Mesenchymal stem cell (in vitro differentiated cells and primary cell): ENCODE data around the gene HIPK2.
A peak's percentile ranks its signal among the peaks of the same experiment; 100 is the strongest.

ENCODE experiments used
- DNase-seq: peaks from one replicate; pipeline ENCODE4 v3.0.0-alpha.2; 2013
- H2AFZ ChIP-seq: one replicate; pipeline ENCODE4 v1.6.1; 2013; ENCODE audit warnings: low read depth, mild to moderate bottlenecking, control low read depth, inconsistent platforms, low read length, moderate library complexity
- H2AK5ac ChIP-seq: 2 replicates; pipeline ENCODE4 v1.6.1; 2013; ENCODE audit warnings: low read length, moderate library complexity, mild to moderate bottlenecking, inconsistent platforms; ENCODE audit not compliant: severe bottlenecking
- H2BK120ac ChIP-seq: one replicate; pipeline ENCODE4 v1.6.1; 2013; ENCODE audit warnings: low read depth, mild to moderate bottlenecking, inconsistent platforms, low read length, moderate library complexity
- H2BK12ac ChIP-seq, 2 experiments: one replicate each; pipeline ENCODE4 v1.6.1; 2013; ENCODE audit warnings: inconsistent platforms in 2 of 2, low read length in 2 of 2, mild to moderate bottlenecking in 2 of 2, moderate library complexity in 2 of 2, control low read depth in 1 of 2
- H2BK15ac ChIP-seq: one replicate; pipeline ENCODE4 v1.6.1; 2013; ENCODE audit warnings: mild to moderate bottlenecking, low read depth, inconsistent platforms; ENCODE audit not compliant: poor library complexity, severe bottlenecking
- H2BK5ac ChIP-seq: 2 replicates; pipeline ENCODE4 v1.6.1; 2013; ENCODE audit warnings: low read depth, mild to moderate bottlenecking, low read length, control low read depth, inconsistent platforms; ENCODE audit not compliant: poor library complexity, severe bottlenecking
- H3K14ac ChIP-seq, 2 experiments: one replicate each; pipeline ENCODE4 v1.6.1; 2013; ENCODE audit warnings: inconsistent platforms in 2 of 2, low read length in 2 of 2, control low read depth in 1 of 2, mild to moderate bottlenecking in 1 of 2, moderate library complexity in 1 of 2
- H3K18ac ChIP-seq, 2 experiments: one replicate each; pipeline ENCODE4 v1.6.1; 2013; ENCODE audit warnings: inconsistent platforms in 2 of 2, low read length in 2 of 2, control low read depth in 1 of 2, low read depth in 1 of 2, mild to moderate bottlenecking in 1 of 2
- H3K23ac ChIP-seq, 2 experiments: one replicate each; pipeline ENCODE4 v1.6.1; 2013; ENCODE audit warnings: inconsistent platforms in 2 of 2, low read length in 2 of 2, mild to moderate bottlenecking in 2 of 2, moderate library complexity in 2 of 2, control low read depth in 1 of 2
- H3K27ac ChIP-seq: 2 replicates; pipeline ENCODE4 v1.5.1; 2013; ENCODE audit warnings: mild to moderate bottlenecking, moderate library complexity, low read length, control low read depth, inconsistent platforms; ENCODE audit not compliant: poor library complexity, severe bottlenecking
- H3K27me3 ChIP-seq, 2 experiments: 2 replicates each; pipeline versions ENCODE4 v1.6.1 to v1.7.0; 2013; ENCODE audit warnings: low read length in 2 of 2, mild to moderate bottlenecking in 2 of 2, moderate library complexity in 2 of 2, control low read depth in 1 of 2, inconsistent platforms in 1 of 2; ENCODE audit not compliant: control insufficient read depth in 1 of 2, insufficient read depth in 1 of 2
- H3K36me3 ChIP-seq, 2 experiments: 2 replicates each; pipeline versions ENCODE4 v1.6.1 to v1.7.0; 2013; ENCODE audit warnings: low read length in 2 of 2, control low read depth in 1 of 2, inconsistent platforms in 1 of 2, low read depth in 1 of 2, mild to moderate bottlenecking in 1 of 2; ENCODE audit not compliant: insufficient read depth in 2 of 2, control insufficient read depth in 1 of 2
- H3K4ac ChIP-seq, 2 experiments: one replicate each; pipeline ENCODE4 v1.6.1; 2013; ENCODE audit warnings: inconsistent platforms in 2 of 2, low read length in 2 of 2, mild to moderate bottlenecking in 2 of 2, moderate library complexity in 2 of 2, control low read depth in 1 of 2, low read depth in 1 of 2
- H3K4me1 ChIP-seq: 2 replicates; pipeline ENCODE4 v1.6.1; 2013; ENCODE audit warnings: low read depth, low read length, control low read depth; ENCODE audit not compliant: control insufficient read depth, insufficient read depth
- H3K4me2 ChIP-seq: 2 replicates; pipeline ENCODE4 v1.6.1; 2013; ENCODE audit warnings: low read length, mild to moderate bottlenecking, inconsistent platforms; ENCODE audit not compliant: poor library complexity, severe bottlenecking
- H3K4me3 ChIP-seq, 2 experiments: 2 replicates each; pipeline versions ENCODE4 v1.5.1 to v1.7.0; 2013; ENCODE audit warnings: low read length in 2 of 2, mild to moderate bottlenecking in 2 of 2, control low read depth in 1 of 2, low read depth in 1 of 2; ENCODE audit not compliant: insufficient read depth in 1 of 2
- H3K79me1 ChIP-seq: replicated peaks from 2 replicates; pipeline ENCODE4 v1.6.1; 2013; ENCODE audit warnings: mild to moderate bottlenecking, control low read depth, low read length, inconsistent platforms; ENCODE audit not compliant: poor library complexity, severe bottlenecking
- H3K9ac ChIP-seq: 2 replicates; pipeline ENCODE4 v1.7.0; 2013; ENCODE audit warnings: mild to moderate bottlenecking, low read length, moderate library complexity
- H3K9me3 ChIP-seq: 2 replicates; pipeline ENCODE4 v1.7.0; 2013; ENCODE audit warnings: mild to moderate bottlenecking, low read length; ENCODE audit not compliant: control insufficient read depth
- H4K8ac ChIP-seq: one replicate; pipeline ENCODE4 v1.6.1; 2013; ENCODE audit warnings: inconsistent platforms, mild to moderate bottlenecking, low read length, moderate library complexity
- H4K91ac ChIP-seq: one replicate; pipeline ENCODE4 v1.6.1; 2013; ENCODE audit warnings: mild to moderate bottlenecking, low read length, inconsistent platforms
- WGBS: methylation state at CpG from one replicate; pipeline ENCODE4 v1.1.7; 2013; ENCODE audit warnings: mixed read lengths; 5-methylcytosine and 5-hydroxymethylcytosine counted together

HIPK2 gene

DNA sequence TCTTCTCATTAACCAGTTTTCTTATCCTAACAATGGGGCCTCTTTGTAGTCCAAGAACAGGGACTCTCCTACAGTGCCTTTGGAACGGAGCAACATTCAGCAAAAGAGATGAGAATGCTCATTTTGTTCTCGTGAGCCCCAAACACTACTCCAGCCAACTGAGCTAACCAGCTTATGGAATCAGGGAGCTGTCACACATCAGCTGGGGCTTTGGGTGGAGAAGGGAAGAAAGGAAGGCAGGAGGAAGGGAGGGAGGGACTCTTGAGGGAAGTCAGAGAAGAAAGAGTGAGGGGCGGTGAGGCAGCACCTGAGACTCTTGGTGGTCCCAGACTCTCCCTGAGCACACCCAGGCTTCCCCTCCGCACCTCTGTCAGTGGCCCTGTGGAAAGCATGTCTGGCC is 131.2 kb downstream of the HIPK2 start:
- H3K4me1 ChIP-seq, result peaks cover 31% of the 10 kb centered on the region
- H2BK12ac ChIP-seq, result peak overlapping the region in 1 of 2 experiments; percentile 93
- no peak overlapping the region for H3K4me2 ChIP-seq
- H3K9ac ChIP-seq, result no peak overlapping the region
- peaks cover 33% of the 10 kb centered on the region for H3K79me1 ChIP-seq
- no peak overlapping the region for H3K4me3 ChIP-seq
- peak overlapping the region; percentile 84 for H4K91ac ChIP-seq
- DNase-seq, result no peak
- H2AFZ ChIP-seq, result no peak overlapping the region
- H3K36me3 ChIP-seq, result peaks cover 3 to 24% of the 10 kb centered on the region in 2 experiments
- H3K18ac ChIP-seq, result peak overlapping the region; percentile 40 to 71
- peak overlapping the region; percentile 36 to 47 for H3K4ac ChIP-seq
- H2BK5ac ChIP-seq, result no peak overlapping the region
- H3K27ac ChIP-seq, result no peak overlapping the region
- H2AK5ac ChIP-seq, result peak overlapping the region; percentile 75
- H3K14ac ChIP-seq, result peak overlapping the region in 1 of 2 experiments; percentile 31
- H4K8ac ChIP-seq, result peak overlapping the region; percentile 53
- no peak overlapping the region for H2BK120ac ChIP-seq
- no peaks in the 10 kb centered on the region for H3K9me3 ChIP-seq
- no peak overlapping the region for H2BK15ac ChIP-seq
- 84% methylated on average over 3 of the region's 4 CpGs for WGBS
- no peak overlapping the region for H3K23ac ChIP-seq
- no peaks in the 10 kb centered on the region for H3K27me3 ChIP-seq

GRCh38 chr7:139645572-139646523 is 131.9 kb downstream of the HIPK2 start:
- WGBS, result 61% methylated on average over 18 of the region's 19 CpGs
- no peak overlapping the region for H3K4me3 ChIP-seq
- H2BK15ac ChIP-seq, result no peak overlapping the region
- H3K9ac ChIP-seq, result no peak overlapping the region
- H3K79me1 ChIP-seq, result peaks cover 34% of the 10 kb centered on the region
- H2AK5ac ChIP-seq, result no peak overlapping the region
- no peak overlapping the region for H2AFZ ChIP-seq
- peak overlapping the region in 1 of 2 experiments; percentile 66 for H3K14ac ChIP-seq
- H3K27me3 ChIP-seq, result no peaks in the 10 kb centered on the region
- H3K18ac ChIP-seq, result no peak overlapping the region
- H2BK5ac ChIP-seq, result no peak overlapping the region
- H3K27ac ChIP-seq, result no peak overlapping the region
- no peak overlapping the region for H2BK120ac ChIP-seq
- H3K4me1 ChIP-seq, result peaks cover 25% of the 10 kb centered on the region
- H3K23ac ChIP-seq, result peak overlapping the region in 1 of 2 experiments; percentile 51
- H4K8ac ChIP-seq, result no peak overlapping the region
- no peak overlapping the region for H3K4me2 ChIP-seq
- no peaks in the 10 kb centered on the region for H3K9me3 ChIP-seq
- H3K36me3 ChIP-seq, result peaks cover 3 to 27% of the 10 kb centered on the region in 2 experiments
- DNase-seq, result peak; percentile 87
- peak overlapping the region; percentile 27 for H4K91ac ChIP-seq
- H2BK12ac ChIP-seq, result peak overlapping the region; percentile 31 to 76
- H3K4ac ChIP-seq, result peak overlapping the region in 1 of 2 experiments; percentile 17

DNA sequence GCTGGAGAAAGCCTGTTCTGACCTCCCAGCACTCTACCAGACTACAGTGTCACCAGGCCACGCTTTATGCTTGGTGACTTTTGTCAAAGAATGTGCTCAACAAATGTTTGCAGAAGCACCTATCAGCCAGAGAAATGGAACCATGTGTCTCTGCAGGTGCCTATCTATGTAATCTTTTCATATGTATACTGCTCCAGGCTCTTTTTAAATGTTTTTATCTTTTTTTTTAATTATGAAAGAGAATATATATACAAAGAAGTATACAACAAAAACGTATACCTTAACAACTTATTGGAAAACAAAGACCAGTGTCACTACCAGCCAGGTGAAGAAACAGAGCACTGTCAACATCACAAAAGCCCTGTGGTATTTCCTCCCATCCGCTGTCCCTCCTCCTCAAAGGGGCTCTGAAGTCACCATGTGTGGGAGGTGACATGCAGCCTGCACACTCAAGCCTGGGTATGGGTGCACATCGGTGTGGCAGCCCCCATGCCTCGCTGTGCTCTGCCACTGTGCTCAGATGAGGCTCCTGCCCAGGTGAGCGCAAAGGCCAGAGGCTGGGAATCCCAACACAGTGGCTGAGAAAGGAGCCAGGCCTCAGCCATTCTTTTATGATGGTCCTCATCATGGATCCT is 133.7 kb downstream of the HIPK2 start:
- H4K8ac ChIP-seq, result no peak overlapping the region
- H3K36me3 ChIP-seq, result peaks cover 6 to 30% of the 10 kb centered on the region in 2 experiments
- H3K4ac ChIP-seq, result no peak overlapping the region
- H2AFZ ChIP-seq, result no peak overlapping the region
- no peaks in the 10 kb centered on the region for H3K9me3 ChIP-seq
- peak overlapping the region in 1 of 2 experiments; percentile 29 for H2BK12ac ChIP-seq
- H2BK15ac ChIP-seq, result no peak overlapping the region
- no peak for DNase-seq
- H3K4me2 ChIP-seq, result no peak overlapping the region
- H3K23ac ChIP-seq, result no peak overlapping the region
- H2AK5ac ChIP-seq, result no peak overlapping the region
- peaks cover 34% of the 10 kb centered on the region for H3K79me1 ChIP-seq
- H3K14ac ChIP-seq, result peak overlapping the region in 1 of 2 experiments; percentile 44
- H2BK5ac ChIP-seq, result no peak overlapping the region
- no peak overlapping the region for H3K27ac ChIP-seq
- H3K4me1 ChIP-seq, result peaks cover 17% of the 10 kb centered on the region
- H4K91ac ChIP-seq, result peak overlapping the region; percentile 34
- H3K9ac ChIP-seq, result no peak overlapping the region
- H3K4me3 ChIP-seq, result no peak overlapping the region
- H2BK120ac ChIP-seq, result no peak overlapping the region
- 88% methylated on average over 6 of the region's 6 CpGs for WGBS
- H3K27me3 ChIP-seq, result no peaks in the 10 kb centered on the region
- no peak overlapping the region for H3K18ac ChIP-seq

DNA sequence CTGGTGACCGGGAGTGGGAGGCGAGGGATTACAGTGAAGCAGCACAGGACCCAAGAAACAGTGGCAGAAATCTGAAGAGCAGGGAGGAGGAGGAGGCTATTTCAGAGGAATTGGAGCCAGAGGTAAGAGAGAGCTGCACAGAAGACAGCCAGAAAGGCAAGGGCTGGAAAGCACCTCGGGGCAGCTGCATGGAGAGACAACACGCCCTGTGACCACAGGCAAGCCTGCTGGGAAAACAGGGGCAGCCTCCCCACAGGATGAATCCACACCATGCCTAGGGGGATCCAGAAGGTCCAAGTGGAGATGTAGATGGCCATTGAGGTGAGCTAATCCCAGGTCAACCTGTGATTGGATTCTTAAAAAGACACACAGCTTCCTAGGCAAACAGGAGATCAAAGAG is 135.5 kb downstream of the HIPK2 start:
- no peak overlapping the region for H2AK5ac ChIP-seq
- H3K79me1 ChIP-seq, result peaks cover 45% of the 10 kb centered on the region
- H3K9ac ChIP-seq, result no peak overlapping the region
- no peak overlapping the region for H3K14ac ChIP-seq
- no peak overlapping the region for H2BK5ac ChIP-seq
- DNase-seq, result no peak
- H2AFZ ChIP-seq, result no peak overlapping the region
- peaks cover 6 to 31% of the 10 kb centered on the region in 2 experiments for H3K36me3 ChIP-seq
- no peak overlapping the region for H3K18ac ChIP-seq
- no peak overlapping the region for H3K27ac ChIP-seq
- peak overlapping the region in 1 of 2 experiments; percentile 27 for H3K23ac ChIP-seq
- no peak overlapping the region for H3K4me3 ChIP-seq
- H3K4me1 ChIP-seq, result peaks cover 11% of the 10 kb centered on the region
- H3K4ac ChIP-seq, result no peak overlapping the region
- no peaks in the 10 kb centered on the region for H3K9me3 ChIP-seq
- no peak overlapping the region for H2BK12ac ChIP-seq
- no peaks in the 10 kb centered on the region for H3K27me3 ChIP-seq
- H2BK15ac ChIP-seq, result no peak overlapping the region
- no peak overlapping the region for H2BK120ac ChIP-seq
- 97% methylated on average over 4 of the region's 4 CpGs for WGBS
- no peak overlapping the region for H3K4me2 ChIP-seq
- H4K8ac ChIP-seq, result no peak overlapping the region
- no peak overlapping the region for H4K91ac ChIP-seq
